22Rv1 (cell line): ENCODE measurements around the gene BCAN.

ENCODE experiments used
- H3K27ac ChIP-seq: fragments of 450-650 bp; 2 replicates; pipeline ENCODE4 v1.5.1; 2017
- CTCF ChIP-seq: fragments of 450-650 bp; IDR thresholded peaks from 2 replicates; pipeline ENCODE4 v1.5.1; 2017; ENCODE audit warnings: mild to moderate bottlenecking
- ZFX ChIP-seq: fragments of 450-650 bp; IDR thresholded peaks from 2 replicates; pipeline ENCODE4 v1.6.1; 2017; ENCODE audit warnings: antibody characterized with exemption, borderline replicate concordance

The BCAN gene

GRCh38 chr1:156691191-156691590, 49.3 kb downstream of the BCAN start:
- TF ChIP-seq ZFX (no peak), CTCF (no peak)
- no peak overlapping the region for H3K27ac ChIP-seq

- TF ChIP-seq CTCF: no peak
- TF ChIP-seq ZFX: no peak
- no peak overlapping the region for H3K27ac ChIP-seq
Measured at GRCh38 chr1:156691665-156692440, 49.9 kb downstream of the BCAN start.

GRCh38 chr1:156692441-156692924, 50.6 kb downstream of the BCAN start:
- H3K27ac ChIP-seq: no peak overlapping the region
- no peak for TF ChIP-seq CTCF
- no peak for TF ChIP-seq ZFX

GRCh38 chr1:156692925-156693847, 51.3 kb downstream of the BCAN start:
- no peak overlapping the region for H3K27ac ChIP-seq
- TF ChIP-seq CTCF (no peak), ZFX (no peak)

GRCh38 chr1:156693848-156694689, 52.2 kb downstream of the BCAN start:
- TF ChIP-seq ZFX: no peak
- no peak for TF ChIP-seq CTCF
- H3K27ac ChIP-seq: no peak overlapping the region

- TF ChIP-seq ZFX (no peak), CTCF (no peak)
- H3K27ac ChIP-seq: no peak overlapping the region
Measured at GRCh38 chr1:156694690-156694962, 52.7 kb downstream of the BCAN start.
